Activated naive CD8-positive, alpha-beta T cell treated with anti-CD3 and anti-CD28 coated beads for 36 hours (primary cell): ENCODE measurements around the gene EPS15. TPM values are rescaled to one million over a fixed set of nuclear protein-coding genes. Genes with fewer than 3 reads are reported as not detected.
"Not testable (repeated sequence)": the region's sequence is repeated elsewhere in the genome, so short reads cannot be mapped to it uniquely, and the experiment has no call there.

Experiments
- DNase-seq: peaks from one replicate; pipeline ENCODE4 v3.0.0; 2021
- H3K27ac Mint-ChIP-seq: one replicate; pipeline ENCODE4 v1.8.0; 2022; ENCODE audit warnings: mild to moderate bottlenecking, moderate library complexity, mixed read lengths
- H3K27me3 Mint-ChIP-seq: one replicate; pipeline ENCODE4 v1.8.0; 2022; ENCODE audit warnings: mild to moderate bottlenecking, mixed read lengths
- H3K36me3 Mint-ChIP-seq: one replicate; pipeline ENCODE4 v1.8.0; 2021; ENCODE audit warnings: mild to moderate bottlenecking, mixed read lengths
- H3K4me1 Mint-ChIP-seq: one replicate; pipeline ENCODE4 v1.8.0; 2021; ENCODE audit warnings: mixed read lengths
- H3K4me3 Mint-ChIP-seq: one replicate; pipeline ENCODE4 v1.8.0; 2022; ENCODE audit warnings: mild to moderate bottlenecking, moderate library complexity, mixed read lengths
- H3K9me3 Mint-ChIP-seq: one replicate; pipeline ENCODE4 v1.8.0; 2022; ENCODE audit warnings: mixed read lengths
- total RNA-seq, 2 experiments: library from RNA; stranded (reverse); gene quantifications; one replicate each; pipeline ENCODE4 v1.2.3, GENCODE V29; 2021

Gene EPS15
- 10 to 100 TPM; 53.5 to 55.0 TPM for total RNA-seq

- peaks cover 2% of the 10 kb centered on the region for H3K9me3 Mint-ChIP-seq
- H3K27me3 Mint-ChIP-seq: no peaks in the 10 kb centered on the region
- peak; percentile 90 for DNase-seq
- H3K27ac Mint-ChIP-seq: peak within 1 kb of the TSS; percentile 87
- H3K4me1 Mint-ChIP-seq: peaks cover 40% of the 10 kb centered on the region
- peaks cover 4% of the 10 kb centered on the region for H3K36me3 Mint-ChIP-seq
- peak within 1 kb of the TSS; percentile 86 for H3K4me3 Mint-ChIP-seq
Observed at GRCh38 chr1:51519048-51519864, at the start of gene EPS15. Gene EPS15, minus strand, starts transcription at chr1:51519266. Its CDS starts 35 bp downstream, at chr1:51519231.

- DNase-seq: no peak
- H3K9me3 Mint-ChIP-seq: no peaks in the 10 kb centered on the region
- no peak overlapping the region for H3K4me3 Mint-ChIP-seq
- no peaks in the 10 kb centered on the region for H3K27me3 Mint-ChIP-seq
- H3K36me3 Mint-ChIP-seq: no peaks in the 10 kb centered on the region
- H3K4me1 Mint-ChIP-seq: peaks cover 41% of the 10 kb centered on the region
- peak overlapping the region; percentile 94 for H3K27ac Mint-ChIP-seq
Observed at GRCh38 chr1:51568231-51568935, 49.3 kb upstream of the EPS15 start.

GRCh38 chr1:51567653-51568052 is 48.6 kb upstream of the EPS15 start:
- H3K27me3 Mint-ChIP-seq: no peaks in the 10 kb centered on the region
- no peaks in the 10 kb centered on the region for H3K36me3 Mint-ChIP-seq
- peaks cover 41% of the 10 kb centered on the region for H3K4me1 Mint-ChIP-seq
- H3K4me3 Mint-ChIP-seq: no peak overlapping the region
- H3K9me3 Mint-ChIP-seq: no peaks in the 10 kb centered on the region
- DNase-seq: no peak
- no peak overlapping the region for H3K27ac Mint-ChIP-seq

GRCh38 chr1:51566260-51566659 is 47.2 kb upstream of the EPS15 start:
- H3K4me3 Mint-ChIP-seq: no peak overlapping the region
- no peak for DNase-seq
- H3K36me3 Mint-ChIP-seq: no peaks in the 10 kb centered on the region
- no peaks in the 10 kb centered on the region for H3K9me3 Mint-ChIP-seq
- H3K27me3 Mint-ChIP-seq: no peaks in the 10 kb centered on the region
- H3K4me1 Mint-ChIP-seq: peaks cover 41% of the 10 kb centered on the region
- no peak overlapping the region for H3K27ac Mint-ChIP-seq

- Mint-ChIP-seq H3K9me3 (no peaks in the 10 kb centered on the region), H3K36me3 (no peaks in the 10 kb centered on the region), H3K4me3 (no peak overlapping the region), H3K27me3 (no peaks in the 10 kb centered on the region), H3K4me1 (peaks cover 30% of the 10 kb centered on the region), H3K27ac (no peak overlapping the region)
- DNase-seq: no peak
Observed at GRCh38 chr1:51565009-51565408, 45.9 kb upstream of the EPS15 start.

GRCh38 chr1:51564124-51564523 is 45.1 kb upstream of the EPS15 start:
- no peak overlapping the region for H3K27ac Mint-ChIP-seq
- H3K9me3 Mint-ChIP-seq: no peaks in the 10 kb centered on the region
- H3K36me3 Mint-ChIP-seq: no peaks in the 10 kb centered on the region
- DNase-seq: no peak
- H3K4me3 Mint-ChIP-seq: no peak overlapping the region
- no peaks in the 10 kb centered on the region for H3K27me3 Mint-ChIP-seq
- H3K4me1 Mint-ChIP-seq: peaks cover 21% of the 10 kb centered on the region

GRCh38 chr1:51561702-51562101 is 42.6 kb upstream of the EPS15 start:
- H3K36me3 Mint-ChIP-seq: no peaks in the 10 kb centered on the region
- no peaks in the 10 kb centered on the region for H3K27me3 Mint-ChIP-seq
- H3K4me1 Mint-ChIP-seq: peaks cover 5% of the 10 kb centered on the region
- no peak overlapping the region for H3K27ac Mint-ChIP-seq
- H3K4me3 Mint-ChIP-seq: no peak overlapping the region
- H3K9me3 Mint-ChIP-seq: no peaks in the 10 kb centered on the region
- DNase-seq: no peak

GRCh38 chr1:51560895-51561294 is 41.8 kb upstream of the EPS15 start:
- not testable (repeated sequence) for H3K27me3 Mint-ChIP-seq, H3K36me3 Mint-ChIP-seq, H3K4me3 Mint-ChIP-seq, H3K27ac Mint-ChIP-seq, DNase-seq, H3K4me1 Mint-ChIP-seq, H3K9me3 Mint-ChIP-seq

- H3K36me3 Mint-ChIP-seq: no peaks in the 10 kb centered on the region
- no peaks in the 10 kb centered on the region for H3K9me3 Mint-ChIP-seq
- H3K27me3 Mint-ChIP-seq: no peaks in the 10 kb centered on the region
- DNase-seq: no peak
- peaks cover 5% of the 10 kb centered on the region for H3K4me1 Mint-ChIP-seq
- no peak overlapping the region for H3K4me3 Mint-ChIP-seq
- H3K27ac Mint-ChIP-seq: no peak overlapping the region
Observed at GRCh38 chr1:51560034-51560433, 41.0 kb upstream of the EPS15 start.

GRCh38 chr1:51559501-51559900 is 40.4 kb upstream of the EPS15 start:
- no peaks in the 10 kb centered on the region for H3K27me3 Mint-ChIP-seq
- no peaks in the 10 kb centered on the region for H3K9me3 Mint-ChIP-seq
- no peak for DNase-seq
- no peak overlapping the region for H3K27ac Mint-ChIP-seq
- H3K4me1 Mint-ChIP-seq: peaks cover 5% of the 10 kb centered on the region
- H3K4me3 Mint-ChIP-seq: no peak overlapping the region
- no peaks in the 10 kb centered on the region for H3K36me3 Mint-ChIP-seq

- H3K36me3 Mint-ChIP-seq: no peaks in the 10 kb centered on the region
- H3K9me3 Mint-ChIP-seq: no peaks in the 10 kb centered on the region
- H3K4me1 Mint-ChIP-seq: peaks cover 2% of the 10 kb centered on the region
- no peak for DNase-seq
- no peak overlapping the region for H3K4me3 Mint-ChIP-seq
- no peaks in the 10 kb centered on the region for H3K27me3 Mint-ChIP-seq
- H3K27ac Mint-ChIP-seq: no peak overlapping the region
Observed at GRCh38 chr1:51559064-51559500, 40.0 kb upstream of the EPS15 start.

GRCh38 chr1:51558375-51558924 is 39.4 kb upstream of the EPS15 start:
- H3K4me1 Mint-ChIP-seq: no peaks in the 10 kb centered on the region
- H3K27me3 Mint-ChIP-seq: no peaks in the 10 kb centered on the region
- H3K36me3 Mint-ChIP-seq: no peaks in the 10 kb centered on the region
- no peak overlapping the region for H3K4me3 Mint-ChIP-seq
- no peak for DNase-seq
- H3K9me3 Mint-ChIP-seq: no peaks in the 10 kb centered on the region
- H3K27ac Mint-ChIP-seq: no peak overlapping the region

GRCh38 chr1:51557168-51557567 is 38.1 kb upstream of the EPS15 start:
- no peaks in the 10 kb centered on the region for H3K4me1 Mint-ChIP-seq
- no peaks in the 10 kb centered on the region for H3K36me3 Mint-ChIP-seq
- H3K27ac Mint-ChIP-seq: no peak overlapping the region
- no peaks in the 10 kb centered on the region for H3K27me3 Mint-ChIP-seq
- no peaks in the 10 kb centered on the region for H3K9me3 Mint-ChIP-seq
- no peak for DNase-seq
- H3K4me3 Mint-ChIP-seq: no peak overlapping the region

- Mint-ChIP-seq H3K36me3 (no peaks in the 10 kb centered on the region), H3K9me3 (no peaks in the 10 kb centered on the region), H3K4me1 (peaks cover 3% of the 10 kb centered on the region), H3K27me3 (no peaks in the 10 kb centered on the region), H3K27ac (no peak overlapping the region), H3K4me3 (no peak overlapping the region)
- no peak for DNase-seq
Observed at GRCh38 chr1:51555866-51556619, 37.0 kb upstream of the EPS15 start.

GRCh38 chr1:51553911-51554310 is 34.8 kb upstream of the EPS15 start:
- no peaks in the 10 kb centered on the region for H3K27me3 Mint-ChIP-seq
- H3K4me3 Mint-ChIP-seq: no peak overlapping the region
- H3K36me3 Mint-ChIP-seq: no peaks in the 10 kb centered on the region
- DNase-seq: no peak
- H3K4me1 Mint-ChIP-seq: peaks cover 8% of the 10 kb centered on the region
- no peak overlapping the region for H3K27ac Mint-ChIP-seq
- H3K9me3 Mint-ChIP-seq: no peaks in the 10 kb centered on the region
